ENCODE data around the gene DENND2C.

DENND2C gene
- 0.68 to 5.4 (median 2.5) reads per million in 17 experiments for total RNA-seq

DNA sequence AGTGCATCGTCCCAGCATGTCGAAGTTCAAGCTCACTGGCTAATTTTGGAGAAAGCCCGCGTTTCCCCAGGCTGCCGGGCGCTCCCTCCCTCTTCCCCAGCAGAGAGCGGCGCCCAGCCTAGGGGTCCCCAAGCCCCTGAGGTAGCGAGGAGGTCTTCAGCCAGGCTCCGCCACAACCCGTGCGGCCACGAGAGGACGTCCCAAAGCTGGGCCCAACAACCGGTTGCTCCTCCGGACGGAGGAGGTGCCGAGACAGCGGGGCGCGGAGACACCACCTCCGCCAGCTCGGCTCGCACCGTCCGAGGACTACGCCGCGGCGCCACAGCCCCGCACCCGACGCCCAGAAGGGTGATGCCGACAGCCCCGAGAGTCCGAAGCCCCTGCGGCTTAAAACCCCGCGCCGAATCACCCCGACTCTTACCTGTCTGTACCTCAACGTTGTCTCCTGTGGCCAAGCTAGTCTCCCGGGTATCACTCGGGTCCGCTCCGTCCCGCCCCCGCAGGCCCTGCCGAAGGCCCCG lies at the start of gene DENND2C:
TSS of gene DENND2C (minus strand) at position 488 of the 521 bp plus-strand sequence. CDS start 44,065 bp downstream, outside the sequence.
- DNase-seq = no peak

DNA sequence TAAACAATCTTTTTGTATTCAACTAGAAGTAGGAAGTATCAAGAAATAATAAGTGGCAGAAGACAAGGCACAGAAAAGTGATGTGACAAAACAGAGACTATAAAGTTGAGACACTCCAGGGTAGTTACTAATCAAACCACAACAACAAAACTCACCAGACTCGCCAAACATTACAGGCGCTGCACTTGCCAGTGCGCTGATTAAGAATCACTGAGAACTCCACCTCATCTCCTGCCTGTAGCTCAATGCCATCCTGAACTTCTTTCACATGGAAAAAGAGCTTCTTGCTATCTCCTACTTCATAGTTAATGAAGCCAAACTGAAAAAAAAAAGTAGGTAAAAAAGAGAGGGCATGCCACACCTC lies 49.6 kb upstream of the DENND2C start:
- no peak for DNase-seq

- DNase-seq = peak in 1 of 4 experiments; percentile 3
These were observed 49.0 kb upstream of the DENND2C start for GRCh38 chr1:114718661-114719423.

DNA sequence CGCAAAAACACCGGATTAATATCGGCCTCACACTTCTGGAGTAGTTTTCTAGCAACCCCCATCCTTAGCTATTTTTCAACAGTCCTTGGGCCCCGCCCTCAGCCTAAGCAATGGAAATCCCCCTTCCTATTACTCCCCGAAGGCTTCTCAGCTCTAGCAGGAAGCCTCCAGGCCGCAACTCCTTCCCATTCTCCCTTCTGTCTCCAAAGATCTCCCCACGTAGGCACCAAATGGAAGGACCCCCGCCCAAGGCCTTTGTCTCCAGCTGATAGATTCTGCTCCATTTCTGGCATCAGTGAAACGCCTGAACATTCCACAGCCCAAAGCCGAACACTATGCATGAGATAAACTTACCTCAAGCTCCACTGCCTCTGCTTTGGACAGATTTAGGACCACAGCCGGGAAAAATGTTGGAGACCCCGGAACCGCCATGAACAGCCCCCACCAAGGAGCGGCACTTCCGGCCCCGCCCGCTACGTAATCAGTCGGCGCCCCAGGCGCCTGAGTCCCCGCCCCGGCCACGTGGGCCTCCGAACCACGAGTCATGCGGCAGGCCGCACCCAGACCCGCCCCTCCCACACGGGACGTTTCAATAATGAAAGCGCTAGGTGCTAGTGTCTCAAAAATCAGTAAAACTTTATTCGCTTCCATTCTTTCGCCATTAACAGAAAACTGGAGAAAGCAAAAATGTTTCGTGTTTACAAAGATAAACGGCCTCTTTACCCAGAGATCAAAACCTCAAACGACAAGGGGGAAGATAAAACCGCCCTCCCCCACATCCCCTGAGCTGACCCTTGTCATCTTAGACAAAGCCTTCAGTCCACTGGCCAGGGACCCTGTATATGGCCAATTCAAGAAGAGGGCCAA lies 46.7 kb upstream of the DENND2C start, which contains the start of gene NRAS:
TSS of gene NRAS (minus strand) at position 468 of the 867 bp plus-strand sequence. CDS start 611 bp downstream, outside the sequence.
- DNase-seq = peak; percentile 96 to 99 (median 98)

GRCh38 chr1:114715952-114716303 lies 46.1 kb upstream of the DENND2C start:
- DNase-seq = peak in 3 of 4 experiments; percentile 4 to 5 (median 5)

DNA sequence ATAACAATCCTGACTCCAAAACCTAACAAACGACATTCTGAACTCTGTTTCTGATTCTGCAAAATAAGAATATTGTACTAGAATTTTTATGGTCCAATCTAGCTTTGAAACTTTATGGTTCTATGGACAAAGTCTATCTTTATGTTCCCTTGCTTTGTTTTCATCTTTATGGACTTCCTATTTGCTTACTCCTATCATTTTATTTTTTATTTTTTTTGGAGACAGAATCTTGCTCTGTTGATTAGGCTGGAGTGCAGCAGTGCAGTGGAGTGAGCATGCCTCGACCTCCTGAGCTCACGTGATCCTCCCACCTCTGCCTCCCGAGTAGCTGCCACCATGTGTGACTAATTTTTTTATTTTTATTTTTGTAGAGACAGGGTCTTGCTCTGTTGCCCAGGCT lies 43.1 kb upstream of the DENND2C start:
- DNase-seq = no peak

DNA sequence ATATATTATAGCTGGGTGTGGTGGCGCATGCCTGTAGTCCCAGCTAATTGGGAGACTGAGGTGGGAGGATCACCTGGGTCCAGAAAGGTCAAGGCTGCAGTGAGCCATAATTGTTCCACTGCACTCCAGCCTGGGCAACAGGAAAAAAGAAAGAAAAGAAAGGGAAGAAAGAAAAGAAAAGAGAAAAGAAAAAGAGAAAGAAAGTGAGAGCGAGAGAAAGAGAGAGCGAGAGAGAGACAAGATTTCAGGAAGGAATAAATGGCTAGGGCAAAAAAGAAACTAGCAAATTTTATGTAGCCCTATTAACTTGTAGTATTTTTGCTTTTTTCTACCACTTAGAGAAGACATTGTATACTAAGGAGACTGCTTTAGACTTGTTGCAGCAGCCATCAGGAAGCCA lies 40.5 kb upstream of the DENND2C start:
- no peak for DNase-seq

GRCh38 chr1:114707604-114708003 lies 37.8 kb upstream of the DENND2C start:
- DNase-seq = no peak

DNA sequence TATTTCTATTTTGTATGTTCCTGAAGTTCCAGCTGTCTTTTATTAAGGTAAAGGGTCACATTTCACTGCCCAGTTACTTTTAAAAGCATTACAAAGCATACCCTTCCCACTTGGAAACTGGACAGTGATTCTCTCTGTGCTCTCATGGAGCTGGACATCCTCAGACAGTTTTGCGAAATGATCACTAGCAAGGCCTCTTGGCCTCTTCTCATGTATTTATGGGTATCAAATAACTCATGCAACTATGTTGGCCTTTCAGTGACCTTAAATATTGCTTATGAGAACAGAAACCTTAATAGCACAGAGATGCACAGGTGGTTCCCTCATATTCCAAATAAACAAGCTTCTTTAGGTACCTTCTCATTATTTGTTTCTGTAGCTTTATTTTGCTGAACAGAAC lies 33.4 kb upstream of the DENND2C start:
- no peak for DNase-seq

DNA sequence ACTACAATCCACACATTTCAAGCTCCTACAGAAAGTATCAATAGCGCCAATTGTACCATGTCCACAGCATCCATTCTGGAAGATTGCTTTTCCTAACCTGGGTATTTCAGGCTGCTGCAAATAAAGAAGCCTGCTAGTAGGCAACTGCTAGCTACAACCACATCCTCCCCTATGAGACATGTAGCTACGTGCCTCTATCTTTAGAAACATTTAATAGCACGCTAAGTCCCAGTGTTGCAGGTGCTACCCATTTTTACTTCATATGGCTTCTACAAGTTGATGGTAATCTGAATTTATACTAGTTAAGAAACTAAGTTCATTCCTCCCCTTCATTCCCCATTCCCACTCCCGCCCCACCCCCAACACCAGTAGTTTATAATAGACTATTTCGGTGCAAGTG lies 32.9 kb upstream of the DENND2C start:
- no peak for DNase-seq

GRCh38 chr1:114701931-114702330 lies 32.1 kb upstream of the DENND2C start:
- DNase-seq = no peak

- DNase-seq = peak in 2 of 4 experiments; percentile 27 to 28
These were observed 30.3 kb upstream of the DENND2C start for GRCh38 chr1:114700036-114700600.

DNA sequence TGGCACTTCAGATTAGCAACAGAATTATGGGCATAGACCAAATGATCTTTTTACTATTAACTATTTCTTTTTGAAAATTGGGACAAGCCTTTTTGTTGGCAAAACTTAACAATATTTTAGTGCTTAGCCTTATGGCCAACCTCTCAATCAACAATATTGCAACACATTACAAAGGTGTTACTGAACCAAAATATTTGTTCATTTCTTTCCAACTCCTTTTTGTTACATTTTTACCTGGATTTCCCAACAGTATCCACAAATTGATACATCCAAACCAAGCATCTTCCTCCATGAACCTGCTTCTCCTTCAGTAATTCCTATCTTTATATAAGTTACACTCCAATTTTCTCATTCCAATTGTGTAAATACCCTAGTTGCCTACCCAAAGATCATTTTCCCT lies 27.0 kb upstream of the DENND2C start:
- DNase-seq = no peak

GRCh38 chr1:114695430-114696058 lies 25.7 kb upstream of the DENND2C start, which contains the start of gene AMPD1:
TSS of gene AMPD1 (minus strand) at chr1:114695546. CDS start at chr1:114695471, 75 bp downstream.
- no peak for DNase-seq

DNA sequence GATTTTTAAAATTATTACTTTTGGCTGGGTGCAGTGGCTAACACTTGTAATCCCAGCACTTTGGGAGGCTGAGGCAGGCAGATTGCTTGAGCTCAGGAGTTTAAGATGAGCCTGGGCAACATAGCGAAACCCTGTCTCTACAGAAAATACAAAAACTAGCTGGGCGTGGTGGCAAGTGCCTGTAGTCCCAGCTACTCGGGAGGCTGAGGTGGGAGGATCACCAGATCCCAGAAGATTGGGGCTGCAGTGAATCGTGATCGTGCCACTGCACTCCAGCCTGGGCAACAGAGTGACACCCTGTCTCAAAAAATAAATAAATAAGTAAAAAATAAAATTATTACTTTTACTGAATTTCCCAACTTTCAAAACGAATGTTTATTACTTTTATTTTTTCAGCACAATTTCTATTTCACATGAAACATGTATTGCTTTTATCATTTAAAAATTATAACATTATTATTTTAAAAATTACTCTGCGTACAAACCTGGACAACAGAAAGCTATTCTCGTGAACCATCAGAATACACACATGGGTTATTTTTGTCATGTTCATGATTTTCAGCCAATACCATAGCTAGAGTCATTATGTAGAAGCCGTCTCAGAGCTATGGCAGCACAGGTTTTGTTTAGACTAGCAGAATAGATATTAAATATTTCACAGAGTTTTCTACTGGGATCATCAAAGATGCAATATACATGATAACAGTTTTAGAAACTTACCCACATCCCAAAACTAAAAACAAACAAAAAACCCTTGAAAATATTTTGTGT lies 24.9 kb upstream of the DENND2C start:
- no peak for DNase-seq

- no peak for DNase-seq
These were observed 23.1 kb upstream of the DENND2C start for GRCh38 chr1:114692947-114693346.

- DNase-seq = no peak
These were observed 21.2 kb upstream of the DENND2C start for GRCh38 chr1:114691061-114691460.

- peak; percentile 11 to 51 (median 18) for DNase-seq
These were observed 20.3 kb upstream of the DENND2C start for GRCh38 chr1:114690148-114690547.

GRCh38 chr1:114688526-114688925 lies 18.7 kb upstream of the DENND2C start:
- no peak for DNase-seq

DNA sequence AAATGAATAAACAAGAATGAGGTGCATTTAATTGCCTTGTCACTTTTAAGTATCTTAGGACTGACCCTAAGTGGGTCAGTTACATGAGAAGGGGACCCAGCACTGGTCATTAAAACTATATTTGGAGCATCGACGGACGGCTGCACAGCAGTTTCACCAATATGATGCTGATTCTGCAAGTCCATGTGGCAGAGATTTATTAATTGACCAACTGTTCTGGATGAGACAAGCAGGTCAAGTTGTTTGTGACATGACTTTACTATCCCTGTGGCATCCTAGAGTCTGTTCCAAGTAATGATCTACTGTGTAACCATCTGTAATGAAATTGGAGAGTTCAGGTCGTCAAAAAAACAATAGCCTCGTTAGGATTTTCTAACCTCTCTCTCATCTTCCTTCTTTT lies 16.0 kb upstream of the DENND2C start:
- no peak for DNase-seq

DNA sequence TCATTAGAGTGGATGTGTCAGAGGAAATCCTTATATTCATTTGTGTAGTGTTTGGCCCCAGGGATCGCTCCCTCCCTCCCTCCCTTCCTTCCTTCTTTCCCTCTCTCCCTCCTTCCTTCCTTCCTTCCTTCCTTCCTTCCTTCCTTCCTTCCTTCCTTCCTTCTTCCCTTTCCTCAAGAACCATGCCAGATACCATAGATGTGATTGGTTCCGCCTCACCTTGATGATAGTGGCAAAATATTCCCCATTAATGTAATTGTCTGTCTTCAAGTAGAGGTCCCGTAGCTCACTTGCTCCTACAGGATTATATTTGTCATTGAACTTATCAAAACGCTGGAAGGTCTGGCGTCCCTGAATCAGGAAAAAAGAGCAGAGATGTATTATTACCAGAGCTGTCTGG lies 7.8 kb upstream of the DENND2C start:
- no peak for DNase-seq

- no peak for DNase-seq
These were observed 6.3 kb upstream of the DENND2C start for GRCh38 chr1:114676115-114676514.

Measured in suppressor macrophage (primary cell).